Breast epithelium (tissue), 3 donors: ENCODE measurements around the gene IBSP.

Experiments used
- POLR2A ChIP-seq: fragments of 450-650 bp; IDR thresholded peaks from one replicate; pipeline ENCODE4 v1.6.1; 2016; ENCODE audit warnings: antibody characterized with exemption, mild to moderate bottlenecking, moderate library complexity
- POLR2AphosphoS5 ChIP-seq, 3 donors: sonication (generic); formaldehyde crosslinking; IDR thresholded peaks; one replicate each; pipeline ENCODE4 v1.6.1; 2017; ENCODE audit warnings: antibody characterized with exemption in 3 of 3
- TF ChIP-seq, protein P1 (sequence below), 3 donors: fragments of 450-650 bp; IDR thresholded peaks; one replicate each; pipeline ENCODE4 v1.5.1; 2016 to 2017; ENCODE audit warnings: antibody characterized with exemption in 3 of 3, mild to moderate bottlenecking in 3 of 3, moderate library complexity in 3 of 3

DNA sequence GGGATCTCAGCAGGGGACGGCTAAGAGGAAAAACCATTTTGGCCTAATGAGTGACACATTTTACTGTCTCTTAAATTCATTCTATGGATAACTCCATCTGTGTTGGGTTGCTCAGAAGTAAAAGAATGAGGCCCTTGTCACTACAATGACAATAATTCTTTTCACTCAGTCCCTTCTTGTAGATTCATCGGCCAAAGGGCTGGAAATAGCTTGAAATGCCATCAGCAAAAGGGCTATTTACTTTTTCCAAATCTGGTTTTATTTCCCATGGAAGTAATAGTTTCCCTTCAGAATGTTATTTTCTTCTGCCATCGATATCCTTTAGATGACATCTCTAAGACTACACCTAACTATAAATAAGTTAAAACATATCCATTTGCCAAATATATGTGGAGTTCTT lies 40.8 kb downstream of the IBSP start:
- TF ChIP-seq, protein P1, sequence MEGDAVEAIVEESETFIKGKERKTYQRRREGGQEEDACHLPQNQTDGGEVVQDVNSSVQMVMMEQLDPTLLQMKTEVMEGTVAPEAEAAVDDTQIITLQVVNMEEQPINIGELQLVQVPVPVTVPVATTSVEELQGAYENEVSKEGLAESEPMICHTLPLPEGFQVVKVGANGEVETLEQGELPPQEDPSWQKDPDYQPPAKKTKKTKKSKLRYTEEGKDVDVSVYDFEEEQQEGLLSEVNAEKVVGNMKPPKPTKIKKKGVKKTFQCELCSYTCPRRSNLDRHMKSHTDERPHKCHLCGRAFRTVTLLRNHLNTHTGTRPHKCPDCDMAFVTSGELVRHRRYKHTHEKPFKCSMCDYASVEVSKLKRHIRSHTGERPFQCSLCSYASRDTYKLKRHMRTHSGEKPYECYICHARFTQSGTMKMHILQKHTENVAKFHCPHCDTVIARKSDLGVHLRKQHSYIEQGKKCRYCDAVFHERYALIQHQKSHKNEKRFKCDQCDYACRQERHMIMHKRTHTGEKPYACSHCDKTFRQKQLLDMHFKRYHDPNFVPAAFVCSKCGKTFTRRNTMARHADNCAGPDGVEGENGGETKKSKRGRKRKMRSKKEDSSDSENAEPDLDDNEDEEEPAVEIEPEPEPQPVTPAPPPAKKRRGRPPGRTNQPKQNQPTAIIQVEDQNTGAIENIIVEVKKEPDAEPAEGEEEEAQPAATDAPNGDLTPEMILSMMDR (IDR thresholded peaks at IDR 0.05), result no peak
- TF ChIP-seq POLR2A, result no peak
- no peak for TF ChIP-seq POLR2AphosphoS5 (IDR thresholded peaks at IDR 0.05)
